ENCODE data around the gene CIT. TPM values are rescaled to one million over a fixed set of nuclear protein-coding genes. Genes with fewer than 3 reads are reported as not detected.

CIT gene, protein sequence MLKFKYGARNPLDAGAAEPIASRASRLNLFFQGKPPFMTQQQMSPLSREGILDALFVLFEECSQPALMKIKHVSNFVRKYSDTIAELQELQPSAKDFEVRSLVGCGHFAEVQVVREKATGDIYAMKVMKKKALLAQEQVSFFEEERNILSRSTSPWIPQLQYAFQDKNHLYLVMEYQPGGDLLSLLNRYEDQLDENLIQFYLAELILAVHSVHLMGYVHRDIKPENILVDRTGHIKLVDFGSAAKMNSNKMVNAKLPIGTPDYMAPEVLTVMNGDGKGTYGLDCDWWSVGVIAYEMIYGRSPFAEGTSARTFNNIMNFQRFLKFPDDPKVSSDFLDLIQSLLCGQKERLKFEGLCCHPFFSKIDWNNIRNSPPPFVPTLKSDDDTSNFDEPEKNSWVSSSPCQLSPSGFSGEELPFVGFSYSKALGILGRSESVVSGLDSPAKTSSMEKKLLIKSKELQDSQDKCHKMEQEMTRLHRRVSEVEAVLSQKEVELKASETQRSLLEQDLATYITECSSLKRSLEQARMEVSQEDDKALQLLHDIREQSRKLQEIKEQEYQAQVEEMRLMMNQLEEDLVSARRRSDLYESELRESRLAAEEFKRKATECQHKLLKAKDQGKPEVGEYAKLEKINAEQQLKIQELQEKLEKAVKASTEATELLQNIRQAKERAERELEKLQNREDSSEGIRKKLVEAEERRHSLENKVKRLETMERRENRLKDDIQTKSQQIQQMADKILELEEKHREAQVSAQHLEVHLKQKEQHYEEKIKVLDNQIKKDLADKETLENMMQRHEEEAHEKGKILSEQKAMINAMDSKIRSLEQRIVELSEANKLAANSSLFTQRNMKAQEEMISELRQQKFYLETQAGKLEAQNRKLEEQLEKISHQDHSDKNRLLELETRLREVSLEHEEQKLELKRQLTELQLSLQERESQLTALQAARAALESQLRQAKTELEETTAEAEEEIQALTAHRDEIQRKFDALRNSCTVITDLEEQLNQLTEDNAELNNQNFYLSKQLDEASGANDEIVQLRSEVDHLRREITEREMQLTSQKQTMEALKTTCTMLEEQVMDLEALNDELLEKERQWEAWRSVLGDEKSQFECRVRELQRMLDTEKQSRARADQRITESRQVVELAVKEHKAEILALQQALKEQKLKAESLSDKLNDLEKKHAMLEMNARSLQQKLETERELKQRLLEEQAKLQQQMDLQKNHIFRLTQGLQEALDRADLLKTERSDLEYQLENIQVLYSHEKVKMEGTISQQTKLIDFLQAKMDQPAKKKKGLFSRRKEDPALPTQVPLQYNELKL (N-terminal part only)
- total RNA-seq = 1 to 10 TPM in 1 of 2 donors, under 1 TPM in 1; 0.33 to 1.3 TPM

DNA sequence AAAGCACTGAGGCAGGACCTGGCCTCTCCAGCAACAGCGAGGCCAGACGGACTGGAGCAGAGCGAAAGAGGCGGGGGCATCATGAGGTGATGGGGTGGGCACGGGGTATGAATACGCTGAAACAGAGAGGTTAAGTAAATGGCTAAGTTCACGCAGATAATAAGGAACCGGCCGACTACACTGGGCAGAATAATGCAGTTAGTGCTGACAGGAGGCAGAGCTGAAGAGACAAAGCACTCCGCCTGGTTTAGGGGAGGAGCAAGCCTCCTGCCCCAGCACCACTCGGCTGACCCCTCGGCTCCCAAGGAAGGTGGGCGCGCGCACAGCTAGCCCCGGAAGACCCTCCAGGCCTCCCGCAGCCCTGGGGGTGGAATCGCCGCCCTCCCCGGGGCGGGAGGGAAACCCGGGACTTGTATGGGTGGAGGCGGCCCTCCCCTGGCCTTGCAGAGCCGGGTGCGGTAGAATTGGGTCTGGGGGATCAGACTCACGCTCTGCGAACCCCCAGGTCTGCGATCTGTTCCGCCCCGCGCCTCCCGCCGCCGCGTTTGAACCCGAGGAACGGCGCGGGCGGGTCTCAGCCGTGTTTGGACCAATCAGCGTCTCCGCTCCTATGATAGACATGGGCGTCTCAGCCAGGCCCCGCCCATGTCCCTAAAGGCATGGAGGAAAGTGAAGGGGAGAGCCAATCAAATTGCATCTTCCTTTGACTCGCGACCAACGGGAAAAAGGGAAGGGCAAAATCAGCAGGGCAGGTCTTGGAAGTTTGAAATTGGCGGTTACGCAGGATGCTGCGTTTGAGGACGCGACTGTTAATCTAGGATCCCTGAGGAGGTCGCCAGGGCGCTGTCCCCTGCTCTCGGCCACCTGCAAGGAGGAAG is at the start of gene CIT:
TSS of gene CIT (minus strand) at position 560 of the 878 bp plus-strand sequence. CDS start 1,152 bp downstream, outside the sequence.
- no peaks in the 10 kb centered on the region for H3K36me3 ChIP-seq (replicated peaks in 1 of 2; ENCODE audit: insufficient read depth in 1 of 2, low read depth in 2 of 2)
- 1 to 2% methylated on average over 21 to 45 of the region's 56 CpGs for WGBS, 2 donors
- peak within 1 kb of the TSS in 1 of 4 donors; percentile 40 for H3K27ac ChIP-seq
- TF ChIP-seq, protein P1, sequence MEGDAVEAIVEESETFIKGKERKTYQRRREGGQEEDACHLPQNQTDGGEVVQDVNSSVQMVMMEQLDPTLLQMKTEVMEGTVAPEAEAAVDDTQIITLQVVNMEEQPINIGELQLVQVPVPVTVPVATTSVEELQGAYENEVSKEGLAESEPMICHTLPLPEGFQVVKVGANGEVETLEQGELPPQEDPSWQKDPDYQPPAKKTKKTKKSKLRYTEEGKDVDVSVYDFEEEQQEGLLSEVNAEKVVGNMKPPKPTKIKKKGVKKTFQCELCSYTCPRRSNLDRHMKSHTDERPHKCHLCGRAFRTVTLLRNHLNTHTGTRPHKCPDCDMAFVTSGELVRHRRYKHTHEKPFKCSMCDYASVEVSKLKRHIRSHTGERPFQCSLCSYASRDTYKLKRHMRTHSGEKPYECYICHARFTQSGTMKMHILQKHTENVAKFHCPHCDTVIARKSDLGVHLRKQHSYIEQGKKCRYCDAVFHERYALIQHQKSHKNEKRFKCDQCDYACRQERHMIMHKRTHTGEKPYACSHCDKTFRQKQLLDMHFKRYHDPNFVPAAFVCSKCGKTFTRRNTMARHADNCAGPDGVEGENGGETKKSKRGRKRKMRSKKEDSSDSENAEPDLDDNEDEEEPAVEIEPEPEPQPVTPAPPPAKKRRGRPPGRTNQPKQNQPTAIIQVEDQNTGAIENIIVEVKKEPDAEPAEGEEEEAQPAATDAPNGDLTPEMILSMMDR (IDR thresholded peaks at IDR 0.05) = no peak
- TF ChIP-seq POLR2A (IDR thresholded peaks at IDR 0.05) = no peak
- intact Hi-C loops (cut with DNase I) = no loop called here
- ATAC-seq = peak; percentile 100
- peak; percentile 88 to 93 (median 90) for DNase-seq
- H3K9me3 ChIP-seq = no peaks in the 10 kb centered on the region
- no peaks in the 10 kb centered on the region for H3K27me3 ChIP-seq
- peak within 1 kb of the TSS; percentile 44 to 84 for H3K4me3 ChIP-seq
- peaks cover 9% of the 10 kb centered on the region for H3K4me1 ChIP-seq

DNA sequence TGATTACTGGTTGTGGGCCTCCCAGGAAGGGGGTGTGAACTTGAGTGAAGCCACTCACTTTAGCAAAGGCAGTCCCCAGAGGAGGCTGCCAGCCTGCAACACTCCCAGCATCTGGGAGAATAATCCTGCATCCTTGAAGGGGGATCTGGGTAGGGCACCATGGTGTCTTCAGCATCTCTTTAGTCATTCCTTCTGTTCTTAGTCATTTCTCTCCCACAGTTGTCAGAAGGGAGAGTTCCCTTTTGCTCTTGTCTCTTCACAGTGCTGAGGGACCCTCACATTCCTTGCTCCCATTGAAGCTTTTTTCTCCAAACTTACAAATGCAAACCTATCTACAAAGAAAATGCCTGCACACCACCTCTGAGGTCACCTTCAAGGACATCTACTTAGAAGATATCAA is 48.1 kb upstream of the CIT start:
- H3K27me3 ChIP-seq = no peaks in the 10 kb centered on the region

DNA sequence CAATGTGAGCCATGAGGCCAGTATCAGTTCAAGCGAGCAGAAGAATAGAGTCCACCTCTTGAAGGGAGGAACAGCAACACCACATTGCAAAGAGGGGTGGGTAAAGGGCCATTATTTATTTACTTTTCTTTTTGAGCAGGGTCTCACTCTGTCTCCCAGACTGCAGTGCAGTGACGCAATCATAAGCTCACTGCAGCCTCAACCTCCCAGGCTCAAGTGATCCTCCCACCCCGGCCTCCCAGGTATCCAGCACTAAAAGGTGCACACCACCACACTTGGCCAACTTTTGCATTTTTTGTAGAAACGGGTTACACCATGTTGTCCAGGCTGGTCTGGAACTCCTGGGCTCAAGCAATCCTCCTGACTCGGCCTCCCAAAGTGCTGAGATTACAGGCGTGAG is 42.9 kb upstream of the CIT start:
- no peak overlapping the region for H3K4me3 ChIP-seq
- no peak overlapping the region for H3K27ac ChIP-seq
- DNase-seq = no peak
- no peaks in the 10 kb centered on the region for H3K9me3 ChIP-seq
- H3K27me3 ChIP-seq = no peaks in the 10 kb centered on the region
- no peak for ATAC-seq
- H3K4me1 ChIP-seq = no peaks in the 10 kb centered on the region
- intact Hi-C loops (cut with DNase I) = no loop called here
- 87 to 92% methylated on average over 5 to 6 of the region's 6 CpGs for WGBS, 2 donors
- no peaks in the 10 kb centered on the region for H3K36me3 ChIP-seq (replicated peaks in 1 of 2; ENCODE audit: insufficient read depth in 1 of 2, low read depth in 2 of 2)
- TF ChIP-seq POLR2A (IDR thresholded peaks at IDR 0.05) = no peak
- TF ChIP-seq, protein P1 (IDR thresholded peaks at IDR 0.05) = no peak

More for the DNA sequence above, 48.1 kb upstream of the CIT start:
- no peak for TF ChIP-seq POLR2A (IDR thresholded peaks at IDR 0.05)
- TF ChIP-seq, protein P1 (IDR thresholded peaks at IDR 0.05) = no peak
- no peaks in the 10 kb centered on the region for H3K9me3 ChIP-seq
- intact Hi-C loops (cut with DNase I) = no loop called here
- DNase-seq = no peak
- no peaks in the 10 kb centered on the region for H3K4me1 ChIP-seq
- H3K4me3 ChIP-seq = no peak overlapping the region
- no peak for ATAC-seq
- H3K27ac ChIP-seq = no peak overlapping the region
- H3K36me3 ChIP-seq (replicated peaks in 1 of 2; ENCODE audit: insufficient read depth in 1 of 2, low read depth in 2 of 2) = no peaks in the 10 kb centered on the region

DNA sequence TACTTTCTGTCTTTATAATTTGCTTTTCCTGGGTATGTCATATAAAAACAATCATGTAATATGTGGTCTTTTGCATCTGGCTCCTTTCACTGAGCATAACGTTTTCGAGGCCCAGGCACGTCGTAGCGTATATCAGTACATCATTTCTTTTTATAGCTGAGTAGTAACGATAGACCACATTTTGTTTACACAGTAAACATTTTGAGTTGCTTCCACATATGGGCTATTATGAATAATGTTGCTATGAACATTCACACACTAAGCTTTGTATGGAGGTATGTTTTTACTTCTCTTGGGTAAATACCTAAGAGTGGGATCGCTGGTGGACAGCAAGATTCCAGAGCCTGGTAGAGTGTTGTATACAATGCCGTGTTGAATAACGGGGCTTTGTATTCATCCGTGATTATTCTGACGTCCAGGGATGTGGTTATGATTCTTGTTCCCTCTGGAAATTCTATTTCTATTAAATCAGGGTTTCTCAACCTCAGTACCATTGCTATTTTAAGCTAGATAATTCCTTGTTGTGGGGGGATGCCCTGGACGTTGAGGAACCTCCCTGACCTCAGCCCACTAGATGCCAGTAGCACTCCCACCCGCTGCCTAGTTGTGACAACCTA is 38.9 kb upstream of the CIT start:
- intact Hi-C loops (cut with DNase I) = no loop called here
- Histone ChIP-seq H3K4me1 (no peaks in the 10 kb centered on the region), H3K4me3 (no peak overlapping the region), H3K9me3 (no peaks in the 10 kb centered on the region), H3K36me3 (replicated peaks in 1 of 2; ENCODE audit: insufficient read depth in 1 of 2, low read depth in 2 of 2) (no peaks in the 10 kb centered on the region), H3K27me3 (no peaks in the 10 kb centered on the region), H3K27ac (no peak overlapping the region)
- ATAC-seq (no peak), DNase-seq (no peak)
- 49 to 59% methylated on average over 13 of the region's 13 CpGs for WGBS, 2 donors
- no peak for TF ChIP-seq POLR2A (IDR thresholded peaks at IDR 0.05)
- TF ChIP-seq, protein P1 (IDR thresholded peaks at IDR 0.05) = no peak

Data from body of pancreas (tissue), 4 donors.